HG02678 (cell line): Measurements from ENCODE around the gene RNF220.

Source experiments
- ATAC-seq: cut with Tn5 transposase; IDR thresholded peaks from one replicate; pipeline ENCODE4 v1.9.1; 2021; ENCODE audit warnings: mild to moderate bottlenecking, moderate library complexity; ENCODE audit not compliant: unreplicated experiment

The RNF220 gene

DNA sequence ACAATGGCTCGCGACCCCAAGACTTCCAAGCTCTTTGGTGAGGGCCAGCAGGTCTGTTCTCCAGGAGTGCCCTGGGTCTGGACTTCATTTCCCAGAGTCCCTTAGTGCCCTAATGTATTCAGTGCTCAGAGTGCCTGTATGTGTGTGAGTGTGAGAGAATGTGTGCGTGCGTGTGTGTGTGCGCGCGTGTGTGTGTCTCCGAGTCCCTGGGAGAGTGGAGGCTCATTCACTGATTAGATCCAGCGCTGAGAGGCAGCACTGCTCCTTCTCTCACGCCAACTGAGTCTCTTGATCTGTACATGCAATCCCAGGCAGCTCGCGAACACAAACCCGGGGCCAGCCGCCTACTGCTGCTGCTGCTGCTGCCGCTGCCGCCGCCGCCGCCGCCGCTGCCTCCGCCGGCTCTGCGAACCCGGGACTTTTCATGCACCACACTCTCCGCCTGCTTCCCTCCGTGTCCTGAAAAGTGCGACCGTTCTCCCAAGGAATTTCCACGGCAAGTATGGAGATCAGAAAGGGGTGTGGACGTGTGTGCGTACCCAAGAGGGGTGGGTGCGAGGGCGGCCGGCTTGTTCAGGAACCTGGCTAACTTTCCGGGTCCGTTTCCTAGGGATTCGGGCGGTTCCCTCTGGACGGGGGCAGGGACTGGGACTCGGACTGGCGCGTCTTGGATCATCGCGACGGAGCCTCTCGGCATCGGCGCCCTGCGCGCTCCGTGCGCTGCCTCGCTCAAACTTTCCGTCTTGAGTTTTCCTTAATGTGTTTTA, at the start of gene RNF220:
Gene RNF220, plus strand, starts transcription at position 225 of the 767 bp plus-strand sequence.
- ATAC-seq, result no peak

DNA sequence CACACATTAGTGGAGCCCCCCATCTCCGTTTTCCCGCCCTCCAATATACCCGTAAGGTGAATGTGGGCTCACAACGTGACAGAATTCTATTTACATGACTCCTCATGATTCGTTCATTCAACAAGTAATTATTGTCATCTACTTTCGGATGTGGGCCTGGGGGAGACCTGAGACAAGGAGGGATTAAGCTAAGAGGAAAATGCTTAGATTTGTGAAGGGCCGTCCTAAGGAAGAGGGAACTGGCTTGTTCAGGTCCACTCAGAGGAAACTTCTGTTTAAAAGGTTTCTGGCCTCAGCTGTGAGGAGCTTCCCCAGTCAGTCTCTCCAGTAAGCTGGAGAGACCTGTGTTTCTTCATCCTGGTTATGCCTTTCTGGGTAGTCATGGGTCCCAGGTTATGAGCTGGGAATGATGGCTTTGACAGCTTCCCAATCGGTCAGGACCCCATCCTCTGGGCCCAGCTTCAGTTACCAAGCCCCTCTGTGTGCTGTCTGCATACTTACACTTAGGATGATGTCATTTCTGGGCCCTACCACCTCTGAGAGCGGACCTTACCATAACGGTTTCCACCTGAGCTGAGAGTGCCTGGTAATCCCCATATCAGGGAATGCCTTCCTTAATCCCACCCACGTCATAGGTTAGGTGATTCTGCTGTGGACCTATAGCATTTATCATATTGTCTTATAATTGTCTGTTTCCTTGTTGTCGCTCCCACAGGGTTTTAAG, 49.3 kb upstream of the RNF220 start:
- no peak for ATAC-seq

DNA sequence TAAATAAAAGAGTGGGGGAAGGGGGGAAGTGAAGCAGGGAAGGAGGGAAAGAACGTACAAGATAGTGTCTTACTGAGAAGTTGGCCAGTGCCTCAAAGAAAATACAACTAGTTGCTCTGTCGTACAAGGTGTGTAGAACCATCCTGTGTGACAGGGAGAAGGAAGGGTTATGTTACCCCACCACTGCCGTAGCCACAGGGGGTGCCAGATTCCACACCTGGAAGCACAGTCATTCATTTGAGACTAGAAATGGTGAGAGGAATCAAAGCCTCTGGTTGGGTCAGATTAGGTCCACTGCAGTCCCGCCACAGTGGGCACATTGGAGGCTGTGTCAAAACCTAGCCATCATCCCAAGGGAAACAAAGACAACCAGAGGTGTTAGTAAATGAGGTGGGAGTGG, 47.3 kb upstream of the RNF220 start:
- no peak for ATAC-seq

DNA sequence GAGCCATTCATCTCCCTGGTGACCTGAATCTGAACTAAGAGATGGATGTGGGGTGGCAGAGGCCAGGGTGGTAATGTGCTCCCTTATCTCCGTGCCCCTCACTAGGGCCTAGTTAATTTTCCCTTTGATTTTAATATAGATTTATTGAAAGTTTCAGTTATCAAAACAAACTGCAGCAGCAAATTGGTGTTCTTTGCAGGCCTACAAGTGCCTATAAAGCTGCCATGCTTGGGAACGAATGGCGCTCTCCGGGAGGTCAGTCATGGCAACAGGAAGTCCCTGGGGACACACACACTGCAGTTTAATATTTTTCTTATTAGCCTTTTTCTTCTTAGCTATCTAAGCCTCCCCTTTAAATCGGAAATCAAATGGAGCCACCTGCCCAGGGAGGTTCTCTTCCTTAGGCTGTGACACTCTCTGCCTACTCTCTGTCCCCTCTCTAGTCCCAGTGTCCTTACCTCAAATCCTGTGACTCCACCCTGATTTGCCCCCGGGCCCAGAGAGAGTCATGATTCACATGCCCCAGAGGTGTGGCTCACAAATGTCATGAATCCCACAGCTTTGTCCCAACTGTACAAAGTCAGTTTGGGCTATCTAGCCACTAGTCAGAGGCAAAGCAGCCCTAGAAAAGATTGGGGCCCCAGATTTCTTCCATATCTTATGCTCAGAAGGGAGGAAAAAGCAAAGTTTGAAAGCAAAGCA, 45.7 kb upstream of the RNF220 start:
- ATAC-seq, result no peak

DNA sequence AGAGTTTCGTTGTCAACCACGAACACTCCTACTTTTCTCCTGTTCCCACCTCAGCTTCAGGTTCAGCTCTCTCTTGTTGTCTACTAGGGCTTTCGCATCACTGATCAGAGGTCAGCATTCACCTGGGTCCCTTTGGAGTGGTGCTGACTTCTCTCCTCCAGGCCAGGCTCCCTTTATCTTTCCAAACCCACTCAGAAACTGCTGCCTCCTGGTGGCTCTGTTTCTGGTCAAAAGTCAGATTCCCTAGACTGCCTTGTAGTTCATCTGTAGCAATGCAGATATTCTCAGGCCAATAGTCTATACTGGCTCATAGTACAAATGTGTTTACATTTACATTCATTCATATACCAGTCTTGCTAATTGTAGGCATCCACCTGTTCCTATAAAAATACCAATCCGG, 43.6 kb upstream of the RNF220 start:
- no peak for ATAC-seq

DNA sequence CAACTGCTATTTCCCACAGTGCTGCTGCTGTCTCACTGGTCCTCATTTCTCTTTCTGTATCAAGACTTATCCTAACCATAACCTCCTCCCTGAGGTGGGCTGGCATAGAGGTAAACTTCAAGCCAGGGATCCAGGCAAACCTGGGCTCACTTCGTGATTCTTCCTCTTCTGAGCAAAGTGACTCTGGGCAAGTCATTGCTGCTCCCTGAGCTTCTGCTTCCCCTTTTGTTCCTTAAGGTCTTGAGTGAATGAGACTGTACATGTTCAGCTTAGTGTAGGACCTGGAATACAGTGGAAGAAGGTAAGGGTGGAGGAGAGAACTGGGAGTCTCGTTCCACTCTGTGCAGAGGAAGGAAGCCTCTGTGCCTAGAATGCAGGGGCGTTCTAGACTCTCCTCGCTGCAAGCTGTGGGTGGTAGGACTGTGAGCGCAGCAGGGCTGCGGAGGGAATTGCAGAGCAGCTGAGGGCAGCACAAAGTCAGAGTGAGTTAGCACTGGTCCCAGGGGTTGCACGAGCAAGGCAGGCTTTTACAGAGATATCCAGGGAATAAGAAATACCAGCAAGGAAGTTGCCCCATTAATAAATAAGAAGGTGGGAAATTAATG, 38.6 kb upstream of the RNF220 start:
- ATAC-seq, result no peak

DNA sequence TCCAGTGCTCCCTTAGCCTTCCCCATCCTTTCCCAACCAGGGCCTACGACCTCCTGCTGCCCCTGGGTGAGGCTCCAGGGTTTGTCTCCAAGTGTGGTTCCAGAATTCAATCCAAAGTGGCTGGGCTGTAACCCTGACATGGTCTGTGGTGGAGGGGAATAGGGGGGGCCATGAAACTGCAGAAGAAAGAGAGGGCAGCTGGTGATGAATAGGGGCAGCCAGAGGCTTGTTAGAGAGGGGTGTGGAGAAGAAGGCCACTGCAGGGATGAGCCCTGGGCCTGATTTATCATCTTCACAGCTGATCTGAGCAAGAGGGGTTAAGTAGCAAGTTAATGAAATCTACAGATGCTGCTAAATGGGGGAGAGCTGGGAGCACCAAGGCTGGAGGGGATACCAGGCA, 37.1 kb upstream of the RNF220 start:
- no peak for ATAC-seq

DNA sequence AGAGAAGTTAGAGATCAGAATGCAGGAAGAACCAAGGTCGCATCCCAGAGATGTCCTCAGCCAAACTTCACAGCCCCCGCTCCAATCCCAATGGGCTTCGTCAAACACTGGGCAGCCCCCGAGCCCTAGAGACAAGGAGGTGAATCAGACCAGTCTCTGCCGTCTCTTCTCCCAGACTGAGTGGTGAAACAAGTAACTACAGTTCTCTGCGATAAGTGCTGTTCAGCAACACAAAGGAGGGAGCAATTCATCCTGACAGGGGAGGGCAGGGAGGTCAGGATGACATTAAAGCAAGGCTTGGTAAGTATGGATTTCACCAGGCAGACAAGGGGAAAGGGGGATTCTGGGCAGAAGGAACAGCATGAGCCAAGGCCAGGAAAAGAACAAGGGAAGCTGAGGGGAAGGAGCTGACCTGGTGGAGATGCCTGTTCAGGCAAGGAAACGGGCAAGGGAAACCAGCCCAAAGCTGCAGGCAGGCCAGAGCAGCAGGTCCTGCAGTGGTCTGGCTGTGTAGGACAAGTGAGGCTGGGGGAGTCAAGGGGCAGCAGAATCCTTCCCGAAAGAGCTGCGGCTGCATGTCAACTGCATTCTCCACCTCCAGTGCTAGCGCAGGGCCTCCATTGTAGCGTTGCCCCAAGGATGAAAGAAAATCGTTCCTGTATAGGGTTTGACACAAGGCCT, 36.4 kb upstream of the RNF220 start:
- no peak for ATAC-seq

DNA sequence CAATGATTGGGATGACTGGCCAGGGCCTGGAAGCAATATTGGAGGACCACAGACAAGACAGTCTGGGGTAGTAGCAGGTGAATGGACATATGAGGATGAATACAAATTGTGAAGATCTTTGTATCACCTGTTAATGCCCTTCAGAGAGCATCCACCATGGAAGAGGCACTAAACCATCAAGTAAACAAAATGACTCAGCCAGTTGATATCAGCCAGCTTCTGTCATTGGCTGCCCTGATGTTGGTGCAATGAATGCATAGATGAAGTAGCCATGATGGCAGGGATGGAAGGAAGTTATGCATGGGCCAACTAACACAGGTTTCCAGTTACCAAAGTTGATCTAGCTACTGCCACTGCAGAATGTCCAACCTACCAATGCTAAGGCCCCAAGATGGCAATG, 33.8 kb upstream of the RNF220 start:
- no peak for ATAC-seq

DNA sequence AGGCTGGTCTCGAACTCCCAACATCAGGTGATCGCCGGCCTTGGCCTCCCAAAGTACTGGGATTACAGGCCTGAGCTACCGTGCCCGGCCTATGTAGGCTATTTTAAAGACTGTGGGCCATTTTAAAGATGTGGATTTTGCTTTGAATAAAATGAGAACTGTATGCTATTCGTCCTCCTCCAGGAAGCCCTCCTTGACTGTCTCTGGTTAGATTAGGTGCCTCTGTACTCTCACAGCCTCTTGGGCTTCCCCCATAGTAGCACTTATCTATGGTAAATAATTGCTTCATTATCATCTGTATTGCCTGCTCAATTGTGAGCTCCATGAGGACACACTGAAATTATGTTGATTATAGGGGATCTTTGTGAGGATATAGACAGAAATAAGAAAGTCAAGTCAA, 29.5 kb upstream of the RNF220 start:
- ATAC-seq, result no peak

DNA sequence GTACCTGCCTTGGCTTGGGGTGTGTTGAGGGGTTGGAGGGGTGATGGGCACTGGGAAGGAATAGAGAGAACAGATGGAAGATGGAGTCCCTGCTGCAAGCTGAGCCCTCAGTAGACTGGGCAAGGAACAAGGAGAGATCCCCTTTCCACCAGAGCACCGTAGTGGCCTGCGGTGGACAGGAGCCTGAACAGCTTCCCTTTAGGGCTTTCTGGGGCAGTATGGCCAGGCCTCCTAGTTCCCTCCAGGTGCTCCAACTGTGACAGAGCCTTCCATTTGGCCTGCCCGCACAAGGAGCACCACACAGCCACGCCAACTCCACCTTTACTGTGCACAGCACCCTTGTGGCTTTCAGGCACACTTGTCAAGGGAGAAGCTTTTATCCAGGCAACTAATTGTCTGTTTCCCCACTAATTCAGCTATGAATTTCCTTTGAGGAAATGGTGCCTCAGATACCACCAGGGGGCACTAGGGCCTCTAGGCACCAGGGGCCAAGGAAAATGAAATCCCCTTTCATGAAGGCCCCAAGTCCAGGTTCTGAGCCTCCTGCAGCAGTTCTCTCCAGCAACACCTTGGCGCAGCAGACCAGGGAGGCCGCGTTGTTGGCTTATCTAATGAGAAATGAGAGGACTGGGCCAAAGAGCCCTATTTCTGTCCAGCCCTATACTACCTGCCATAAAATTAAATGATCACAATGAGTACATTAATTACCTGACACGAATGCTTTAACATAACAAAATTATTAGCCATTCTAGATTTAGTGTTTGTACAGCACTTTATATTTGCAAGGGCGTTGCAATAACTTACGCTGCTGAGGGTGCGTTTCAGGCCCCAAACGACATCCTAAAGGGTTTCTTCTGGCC, 26.9 kb upstream of the RNF220 start:
- no peak for ATAC-seq

DNA sequence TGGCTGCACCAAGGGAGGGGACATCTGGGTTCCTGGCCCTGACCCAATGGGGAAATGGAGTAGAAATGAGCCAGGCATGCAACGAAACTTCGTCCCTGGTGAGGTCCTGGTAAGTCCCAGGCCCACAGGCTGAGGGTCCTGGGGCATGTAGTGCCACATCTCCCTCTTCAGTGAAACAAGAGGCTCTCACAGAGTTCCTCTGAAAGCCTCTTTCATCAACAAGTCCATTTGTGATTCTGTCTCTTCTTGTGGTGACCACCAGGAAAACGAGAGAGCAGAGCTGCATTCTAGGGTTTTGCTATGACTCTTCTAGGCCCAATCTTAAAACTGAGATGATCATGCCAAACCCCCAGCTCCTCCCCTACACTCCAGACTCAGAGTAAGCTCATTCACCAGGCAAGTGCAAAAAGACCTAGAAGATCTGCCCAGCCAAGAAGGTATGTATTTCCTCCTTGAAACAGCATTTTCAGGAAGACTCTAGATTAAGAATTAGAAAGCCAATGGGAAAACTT, 24.3 kb upstream of the RNF220 start:
- no peak for ATAC-seq

DNA sequence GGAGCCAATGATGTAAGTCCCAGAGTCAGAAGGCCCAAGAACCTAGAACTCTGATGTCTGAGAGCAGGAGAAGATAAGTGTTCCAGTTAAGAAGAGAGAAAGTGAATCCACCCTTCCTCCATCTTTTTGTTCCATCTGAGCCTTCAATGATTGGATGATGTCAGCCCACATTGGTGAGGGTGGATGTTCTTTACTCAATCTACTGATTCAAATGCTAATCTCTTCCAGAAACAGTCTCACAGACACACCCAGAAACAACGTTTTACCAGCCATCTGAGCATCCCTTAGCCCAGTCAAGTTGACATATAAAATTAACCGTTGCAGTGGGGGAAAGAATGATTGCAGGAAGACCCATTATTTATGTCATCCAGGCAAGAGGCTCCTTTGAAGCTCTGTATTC, 16.5 kb upstream of the RNF220 start:
- no peak for ATAC-seq

DNA sequence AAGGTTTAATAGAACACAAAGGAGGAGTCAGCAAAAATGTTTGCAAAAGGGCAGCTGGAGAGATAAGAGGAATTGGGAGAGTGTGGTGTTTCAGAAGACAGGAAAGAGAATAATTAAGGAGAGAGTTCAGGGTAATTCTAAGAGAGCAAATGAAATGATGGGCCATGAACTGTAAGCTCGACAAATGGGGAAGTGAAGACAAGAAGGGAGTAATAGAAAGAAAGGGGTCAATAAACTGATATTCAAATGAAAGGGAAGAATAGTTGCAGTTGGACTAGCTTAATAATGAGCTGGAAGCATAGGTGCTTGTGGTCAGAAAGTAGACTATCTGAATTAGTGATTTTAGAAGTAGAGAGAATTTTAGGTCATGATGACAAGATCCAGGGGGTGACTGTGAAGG, 15.6 kb upstream of the RNF220 start:
- no peak for ATAC-seq

DNA sequence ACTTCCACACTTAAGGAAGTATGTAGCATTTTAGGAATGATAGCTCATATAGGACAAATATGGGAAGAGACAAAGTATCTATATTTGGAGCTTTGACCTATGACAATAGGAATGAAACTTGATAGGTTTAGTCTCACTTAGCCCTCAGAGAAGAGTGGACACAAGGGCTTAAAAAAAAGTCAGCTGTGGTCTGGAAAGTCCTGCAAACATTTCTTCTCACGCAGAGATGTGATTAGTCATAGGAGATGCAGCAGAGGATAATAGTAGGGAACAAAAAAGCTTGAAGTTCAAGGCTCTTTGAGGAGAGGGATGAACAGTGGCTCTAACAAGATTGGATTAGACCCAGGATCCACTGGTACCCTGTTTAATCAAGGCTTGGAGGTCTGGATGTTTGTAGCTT, 14.8 kb upstream of the RNF220 start:
- ATAC-seq, result no peak

DNA sequence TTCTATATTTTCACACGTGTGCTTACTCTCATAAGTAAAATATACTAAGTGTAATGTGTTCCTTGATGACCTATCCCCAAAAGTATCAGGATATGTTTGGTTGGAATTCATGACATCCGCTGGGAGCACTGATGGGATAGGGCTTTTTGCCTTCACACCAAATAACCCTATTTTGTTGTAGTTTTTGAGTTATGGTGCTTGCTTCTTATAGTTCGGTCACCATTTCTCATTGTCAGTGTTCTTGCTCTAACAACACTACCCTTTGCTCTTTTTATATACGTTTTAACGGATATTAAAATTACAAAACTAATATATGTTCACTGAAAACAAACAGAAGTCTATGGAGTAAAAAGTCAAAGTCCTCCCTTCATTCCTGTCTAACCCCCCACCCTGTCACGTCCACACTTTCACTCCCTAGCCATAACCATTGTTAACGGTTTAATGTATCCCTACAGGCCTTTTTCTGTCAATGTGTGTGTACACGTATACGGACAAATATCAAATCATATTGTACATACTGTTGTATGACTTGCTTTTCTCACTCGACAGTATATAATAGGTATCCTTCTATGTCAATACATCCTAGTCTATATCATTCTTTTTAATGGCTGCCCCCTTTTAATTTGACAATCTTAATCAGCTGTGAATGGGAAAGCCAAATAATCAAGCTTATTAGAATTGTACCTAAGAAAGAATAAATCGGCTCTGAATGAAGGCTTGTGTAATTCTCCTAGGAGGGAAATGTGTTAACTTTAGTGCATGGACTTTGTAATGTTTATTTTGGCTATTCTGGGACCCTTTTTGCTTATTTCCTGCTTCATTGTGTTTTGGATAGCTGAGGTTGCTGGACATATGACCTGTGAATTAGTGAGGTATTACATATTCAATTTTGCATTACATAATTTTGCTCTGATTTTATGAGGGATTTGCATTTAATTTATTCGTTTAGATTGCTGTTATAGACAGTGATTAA, 3.5 kb upstream of the RNF220 start:
- no peak for ATAC-seq

DNA sequence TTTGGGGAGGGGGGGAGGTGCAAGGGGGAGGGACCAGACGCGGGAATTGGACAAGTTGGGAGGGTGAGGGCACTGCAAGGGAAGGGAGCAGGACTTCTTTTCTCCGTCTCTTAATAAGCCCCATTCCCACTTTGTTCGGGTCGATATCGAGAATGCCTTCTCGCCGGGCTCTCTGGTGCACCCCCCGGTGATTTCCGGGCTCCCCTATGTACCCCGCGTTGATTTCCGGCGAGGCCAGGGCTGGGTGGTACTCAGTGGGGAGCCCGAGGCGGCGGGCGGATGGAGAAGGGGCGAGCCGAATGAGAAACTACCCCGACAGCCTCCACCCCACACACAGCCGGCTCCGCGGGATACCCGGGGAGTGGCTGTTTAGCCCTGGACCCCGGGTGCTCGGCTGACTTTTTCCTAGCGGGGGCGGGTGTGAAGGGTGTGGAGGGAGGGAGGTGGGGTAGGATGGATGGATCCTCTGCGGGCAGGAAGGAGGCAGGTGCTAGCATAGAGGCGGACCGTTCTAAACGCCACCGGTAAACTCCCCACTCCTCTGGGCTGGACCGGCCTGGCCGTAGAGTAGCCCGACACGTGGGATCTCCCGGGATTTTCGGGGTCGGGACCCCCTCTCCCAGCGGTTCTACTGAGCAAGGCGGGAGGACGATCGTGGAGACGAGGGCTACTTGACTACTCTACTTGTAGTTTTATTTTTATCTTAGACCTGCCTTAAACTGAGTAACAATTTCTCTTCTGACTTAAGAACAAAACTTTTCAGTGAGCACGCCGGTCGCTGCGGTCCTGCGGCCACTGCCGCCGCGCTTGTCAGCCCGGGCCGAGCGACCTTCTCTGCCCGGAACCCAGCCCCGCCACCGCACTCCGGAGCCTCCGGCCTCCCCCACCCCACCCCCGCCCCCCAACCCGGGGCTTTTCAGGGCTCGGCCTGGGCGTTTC, 1.0 kb downstream of the RNF220 start:
- no peak for ATAC-seq
